Prostate gland (tissue), 2 donors: Measurements from ENCODE around the gene NUDT22.

Experiments
- CTCF ChIP-seq, 4 experiments: fragments of 200-600 bp in 2 of 4; fragments of 450-650 bp in 2 of 4; sonication (generic) in 2 of 4; IDR thresholded peaks; 1 replicate in 3 of 4; 2 replicates in 1 of 4; pipeline ENCODE4 v1.5.1; 2016 to 2019; ENCODE audit warnings: antibody characterized with exemption in 4 of 4, mild to moderate bottlenecking in 2 of 4, moderate library complexity in 2 of 4
- POLR2A ChIP-seq: fragments of 450-650 bp; IDR thresholded peaks from one replicate; pipeline ENCODE4 v1.6.1; 2016; ENCODE audit warnings: antibody characterized with exemption, mild to moderate bottlenecking

GRCh38 chr11:64268025-64268892 is 42.2 kb downstream of the NUDT22 start:
- no peak for TF ChIP-seq CTCF (IDR thresholded peaks at IDR 0.05)
- no peak for TF ChIP-seq POLR2A
